Hepatocyte (in vitro differentiated cells): Measurements from ENCODE around the gene AGAP9.
"Not testable (repeated sequence)": the region's sequence is repeated elsewhere in the genome, so short reads cannot be mapped to it uniquely, and the experiment has no call there.

Source experiments
- CTCF ChIP-seq: fragments of 200-600 bp; sonication (generic); IDR thresholded peaks from 2 replicates; pipeline ENCODE4 v1.5.1; 2016; ENCODE audit warnings: antibody characterized with exemption, mild to moderate bottlenecking; ENCODE audit not compliant: poor library complexity
- EZH2 ChIP-seq: fragments of 200-600 bp; sonication (generic); IDR thresholded peaks from 2 replicates; pipeline ENCODE4 v1.6.1; 2016; ENCODE audit warnings: antibody characterized with exemption, mild to moderate bottlenecking, borderline replicate concordance
- EZH2phosphoT487 ChIP-seq: fragments of 200-600 bp; sonication (generic); IDR thresholded peaks from one replicate; pipeline ENCODE4 v1.6.1; 2018; ENCODE audit warnings: antibody characterized with exemption, mild to moderate bottlenecking, low read depth, moderate library complexity; ENCODE audit not compliant: unreplicated experiment, severe bottlenecking

- TF ChIP-seq CTCF, EZH2phosphoT487, EZH2: not testable (repeated sequence)
Observed at GRCh38 chr10:47555334-47555733, 31.9 kb upstream of the AGAP9 start.
